ENCODE measurements around the gene CTPS2.

Gene CTPS2

DNA sequence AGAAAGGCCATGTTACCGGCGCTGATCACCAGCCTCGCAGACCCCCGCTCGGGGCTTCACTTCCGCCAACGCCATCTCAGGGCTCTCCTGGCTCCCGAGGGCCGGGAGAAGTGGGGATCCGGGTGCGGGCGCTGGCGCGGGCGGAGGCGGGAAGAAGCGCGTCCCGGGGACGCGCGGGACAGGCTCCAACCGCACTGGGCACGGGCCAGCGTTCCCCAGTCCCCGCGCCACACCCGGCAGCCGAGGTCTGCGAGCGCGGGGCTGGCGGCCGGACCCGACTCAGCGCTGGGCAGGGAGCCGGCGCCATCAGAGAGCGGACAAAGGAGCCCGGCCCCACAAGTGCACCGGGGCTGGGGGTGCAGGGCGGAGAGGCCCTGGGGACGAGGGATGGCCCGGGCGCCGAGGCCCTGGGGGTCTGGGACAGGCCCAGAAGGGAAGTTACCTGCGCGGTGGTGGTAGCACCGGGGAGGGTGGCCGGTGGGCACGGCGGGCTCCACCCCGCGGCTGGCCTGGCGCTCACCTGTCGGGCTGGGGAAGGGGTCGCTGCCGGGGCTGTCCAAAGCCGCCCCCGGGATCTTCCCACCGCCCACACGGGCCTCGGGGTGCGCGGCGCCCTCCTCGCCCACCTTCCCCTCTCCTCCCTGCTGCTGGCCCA, 449 bp downstream of the CTPS2 start:
- DNase-seq: no peak

DNA sequence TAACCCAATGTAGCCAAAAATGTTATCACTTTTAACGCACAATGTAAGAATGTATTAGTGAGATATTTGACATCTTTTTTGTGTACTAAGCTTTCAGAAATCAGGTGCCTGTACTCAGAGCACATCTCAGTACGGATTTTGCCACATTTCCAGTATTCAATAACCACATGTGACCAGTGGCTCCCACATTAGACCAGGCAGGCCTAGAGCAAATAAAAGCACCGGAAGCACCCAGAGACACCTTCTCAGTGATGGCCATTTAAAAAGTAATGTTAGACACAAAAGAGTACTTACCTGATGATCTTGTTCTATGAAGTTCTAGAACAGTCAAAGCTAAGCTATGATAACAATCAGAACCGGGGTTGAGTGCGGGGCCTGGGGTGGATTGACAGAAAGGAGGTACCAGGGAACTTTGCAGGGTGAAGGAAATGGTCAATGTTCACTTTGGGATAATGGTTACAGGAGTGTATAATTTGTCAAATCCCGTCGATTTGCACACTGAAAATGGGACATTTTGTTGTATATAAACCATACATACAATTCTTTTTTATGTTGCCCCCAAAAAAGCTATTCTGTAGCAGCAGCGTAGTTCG, 1.2 kb downstream of the CTPS2 start:
- no peak for DNase-seq

GRCh38 chrX:16708016-16708415, 4.5 kb downstream of the CTPS2 start:
- DNase-seq: no peak

DNA sequence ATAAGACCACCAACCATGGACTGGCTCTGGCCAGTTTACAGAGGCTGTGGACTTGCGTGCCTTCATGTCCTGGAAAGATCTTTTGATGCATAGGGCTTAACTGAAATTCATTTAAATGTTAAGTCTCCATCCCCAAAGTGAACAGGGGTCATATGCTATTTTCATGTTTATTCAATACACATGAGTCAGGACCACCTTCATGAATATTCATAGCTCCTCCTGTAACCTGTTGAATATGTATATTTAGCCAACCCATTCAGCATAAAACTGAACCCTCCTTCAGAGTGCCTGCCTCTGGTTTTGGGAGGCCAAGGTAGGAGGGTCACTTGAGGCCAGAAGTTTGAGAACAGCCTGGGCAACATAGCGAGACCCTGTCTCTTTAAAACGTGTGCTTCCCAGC, 7.1 kb downstream of the CTPS2 start:
- DNase-seq: no peak

DNA sequence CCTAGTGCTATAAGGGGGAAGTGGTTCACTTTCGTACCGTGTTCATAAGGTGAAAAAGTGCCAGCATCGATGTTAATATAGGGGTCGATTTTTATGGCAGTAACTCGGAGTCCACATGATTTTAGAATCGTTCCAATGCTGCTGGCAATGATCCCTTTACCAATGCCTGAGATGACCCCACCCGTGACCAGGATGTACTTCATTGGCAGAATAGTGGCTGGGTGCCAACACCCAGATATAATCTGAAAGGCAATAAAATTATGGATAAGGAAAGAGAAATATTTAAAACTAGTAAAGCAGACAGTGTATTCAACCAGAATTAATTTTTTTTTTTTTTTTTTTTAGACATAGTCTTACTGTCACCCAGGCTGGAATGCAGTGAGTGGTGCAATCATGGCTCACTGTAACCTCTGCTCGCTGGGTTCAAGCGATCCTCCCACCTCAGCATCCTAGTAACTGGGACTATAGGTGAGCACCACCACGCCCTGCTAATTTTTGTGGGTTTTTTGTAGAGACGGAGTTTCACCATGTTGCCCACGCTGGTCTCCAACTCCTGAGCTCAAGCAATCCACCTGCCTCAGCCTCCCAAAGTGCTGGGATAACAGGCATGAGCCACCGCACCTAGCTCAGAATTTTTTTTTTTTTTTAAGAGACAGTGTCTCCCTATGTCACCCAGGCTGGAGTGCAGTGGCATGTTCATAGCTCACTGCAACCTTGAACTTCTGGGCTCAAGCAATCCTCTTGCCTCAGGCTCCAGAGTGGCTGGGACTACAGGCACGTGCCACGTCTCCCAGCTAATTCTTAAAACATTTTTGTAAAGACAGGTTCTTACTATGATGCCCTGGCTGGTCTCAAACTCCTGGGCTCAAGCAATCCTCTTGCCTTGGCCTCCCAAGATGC, 9.5 kb downstream of the CTPS2 start:
- DNase-seq: no peak

GRCh38 chrX:16700734-16701133, 11.7 kb downstream of the CTPS2 start:
- no peak for DNase-seq

- no peak for DNase-seq
Measured at GRCh38 chrX:16699389-16699788, 13.1 kb downstream of the CTPS2 start.

GRCh38 chrX:16696956-16697355, 15.5 kb downstream of the CTPS2 start:
- no peak for DNase-seq

DNA sequence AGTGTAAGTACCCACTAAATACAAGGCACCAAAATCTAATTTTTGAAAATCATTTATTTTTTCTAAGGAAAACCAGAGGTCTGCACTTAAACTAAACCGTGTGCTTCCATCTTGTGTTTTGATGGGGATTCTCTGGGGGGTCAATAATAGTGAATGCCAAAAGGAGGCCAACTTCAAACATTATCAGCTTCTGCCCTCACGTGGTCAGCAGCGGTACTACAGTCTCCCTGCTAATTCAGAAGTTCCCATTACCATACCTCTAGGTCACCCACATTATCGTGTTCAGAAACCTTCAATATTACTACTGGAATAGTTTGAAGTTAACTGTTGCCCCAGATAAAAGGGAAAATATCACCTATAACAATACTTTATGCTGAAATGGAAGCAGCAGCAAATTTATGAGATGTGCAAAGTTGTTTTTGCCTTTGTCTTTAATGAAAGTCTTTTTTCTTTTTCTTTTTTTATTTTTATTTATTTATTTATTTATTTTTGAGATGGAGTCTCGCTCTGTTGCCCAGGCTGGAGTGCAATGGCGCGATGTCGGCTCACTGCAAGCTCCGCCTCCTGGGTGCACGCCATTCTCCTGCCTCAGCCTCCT, 17.3 kb downstream of the CTPS2 start:
- DNase-seq: no peak

DNA sequence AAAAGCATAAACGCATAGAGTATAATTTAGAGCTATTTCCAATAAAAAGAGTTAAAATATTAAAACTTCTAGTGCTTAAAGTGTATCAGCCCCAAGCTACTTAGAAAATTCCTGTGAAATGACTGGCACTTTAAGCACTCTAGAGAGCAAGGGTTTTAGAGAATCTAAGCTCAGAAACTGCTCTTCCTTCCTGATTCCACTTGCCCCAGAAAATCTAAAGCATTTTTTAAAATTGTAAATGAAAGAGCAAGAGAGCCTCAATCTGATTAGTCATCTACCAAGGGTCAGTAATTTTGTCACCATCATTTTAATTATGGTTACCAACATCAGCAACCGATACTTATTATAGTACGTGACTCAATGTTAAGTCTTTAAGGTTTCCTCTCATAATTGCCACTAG, 25.0 kb downstream of the CTPS2 start:
- DNase-seq: no peak

DNA sequence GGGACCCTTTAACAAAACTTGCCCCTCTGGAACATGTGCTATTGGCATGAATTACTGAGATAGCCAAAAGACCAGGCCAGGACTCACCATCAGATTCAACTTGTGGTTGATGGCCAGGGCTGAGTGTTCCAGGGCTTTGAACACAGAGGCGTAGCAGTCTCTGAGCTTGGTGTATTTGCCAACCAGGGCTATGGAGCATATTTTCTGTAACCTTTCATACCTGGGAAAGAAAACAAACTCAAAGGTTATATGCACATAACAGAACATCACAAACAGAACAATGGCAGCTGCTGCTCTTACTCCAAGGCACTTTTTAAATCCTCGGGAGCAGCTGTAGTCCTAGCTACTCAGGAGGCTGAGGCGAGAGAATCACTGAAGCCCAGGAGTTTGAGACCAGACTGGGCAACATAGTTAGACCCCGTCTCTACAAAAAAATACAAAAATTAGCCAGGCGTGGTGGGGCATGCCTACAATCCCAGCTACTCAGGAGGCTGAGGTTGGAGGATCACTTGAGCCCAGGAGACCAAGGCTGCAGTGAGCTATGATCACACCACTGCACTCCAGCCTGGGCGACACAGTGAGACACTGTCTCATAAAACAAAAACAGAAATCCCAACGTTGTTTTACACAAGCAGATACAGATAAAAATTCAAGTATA, 29.3 kb downstream of the CTPS2 start:
- DNase-seq: no peak

- DNase-seq: no peak
Measured at GRCh38 chrX:16678689-16679088, 33.8 kb downstream of the CTPS2 start.

- DNase-seq: no peak
Measured at GRCh38 chrX:16671005-16671404, 41.5 kb downstream of the CTPS2 start.

- no peak for DNase-seq
Measured at GRCh38 chrX:16666541-16666940, 45.9 kb downstream of the CTPS2 start.

DNA sequence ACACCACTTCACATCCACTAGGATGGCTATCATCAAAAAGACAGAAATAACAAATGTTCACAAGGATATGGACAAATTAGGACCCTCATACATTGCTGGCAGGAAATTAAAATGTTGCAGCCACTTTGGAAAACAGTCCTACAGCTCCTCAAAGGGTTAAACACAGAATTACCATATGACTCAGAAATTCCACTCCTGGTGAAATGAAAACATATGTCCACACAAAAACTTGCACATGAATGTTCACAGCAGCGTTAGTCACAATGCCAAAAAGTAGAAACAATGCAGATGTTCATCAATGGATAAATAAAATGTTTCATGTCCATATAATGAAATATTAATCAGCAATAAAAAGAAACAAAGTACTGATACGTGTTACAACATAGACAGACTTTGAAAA, 47.4 kb downstream of the CTPS2 start:
- no peak for DNase-seq

GRCh38 chrX:16664626-16665025, 47.8 kb downstream of the CTPS2 start:
- no peak for DNase-seq

GRCh38 chrX:16664074-16664473, 48.4 kb downstream of the CTPS2 start:
- DNase-seq: no peak

- DNase-seq: no peak
Measured at GRCh38 chrX:16662402-16662801, 50.1 kb downstream of the CTPS2 start.

DNA sequence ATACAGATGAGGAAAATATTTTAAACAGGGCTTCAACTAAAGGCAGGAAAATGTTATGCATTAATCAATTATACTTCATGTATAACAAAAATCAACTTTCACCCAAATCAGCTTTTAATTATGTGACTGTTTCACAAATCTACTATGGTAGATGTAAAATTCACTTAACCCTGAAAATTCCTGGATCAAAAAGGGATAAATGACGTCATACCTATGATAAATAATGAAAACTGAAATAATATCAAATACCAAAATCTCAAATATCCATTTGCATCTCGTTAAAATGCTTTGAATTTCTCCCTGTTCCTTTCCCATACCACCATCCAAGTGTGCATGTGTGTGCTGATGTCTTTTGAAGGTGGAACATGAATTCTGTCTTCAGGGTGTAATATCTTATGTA, 51.0 kb downstream of the CTPS2 start:
- no peak for DNase-seq

DNA sequence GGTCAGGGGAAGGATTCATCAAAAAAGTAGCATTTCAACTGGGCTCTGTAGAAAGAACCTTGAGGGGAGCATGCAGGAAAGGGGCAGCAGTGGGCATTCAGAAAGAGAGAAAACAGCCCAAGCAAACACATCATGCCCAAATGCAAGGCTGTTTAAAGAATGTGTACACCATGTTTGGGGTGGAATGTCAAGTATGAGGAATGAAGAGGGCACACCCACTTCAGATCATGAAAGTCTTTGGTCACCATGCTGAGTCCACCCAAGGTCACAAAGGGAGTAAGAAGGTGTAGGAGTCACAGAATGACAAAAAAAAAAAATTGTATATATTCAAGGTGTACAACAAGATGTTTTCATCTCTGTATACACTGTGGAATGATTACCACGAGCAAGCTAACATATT, 53.1 kb downstream of the CTPS2 start:
- no peak for DNase-seq

DNA sequence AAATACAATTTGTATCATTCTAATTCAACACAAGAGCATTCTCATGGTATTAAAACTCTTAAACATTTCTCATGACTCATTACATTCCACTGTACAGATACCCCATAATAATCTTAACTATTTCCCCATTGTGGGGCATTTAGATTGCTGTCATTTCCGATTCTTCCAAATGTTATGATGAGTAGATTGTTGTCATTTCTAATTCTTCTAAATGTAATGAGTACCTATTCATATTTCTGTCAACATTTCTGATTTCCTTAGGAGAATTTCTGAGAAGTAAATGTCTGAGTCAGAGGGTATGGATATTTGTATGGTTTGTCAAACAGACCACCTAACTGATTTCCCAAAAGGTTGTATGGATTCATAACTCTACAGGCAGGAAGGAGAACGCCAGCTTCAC, 54.2 kb downstream of the CTPS2 start:
- peak; percentile 34 for DNase-seq

DNA sequence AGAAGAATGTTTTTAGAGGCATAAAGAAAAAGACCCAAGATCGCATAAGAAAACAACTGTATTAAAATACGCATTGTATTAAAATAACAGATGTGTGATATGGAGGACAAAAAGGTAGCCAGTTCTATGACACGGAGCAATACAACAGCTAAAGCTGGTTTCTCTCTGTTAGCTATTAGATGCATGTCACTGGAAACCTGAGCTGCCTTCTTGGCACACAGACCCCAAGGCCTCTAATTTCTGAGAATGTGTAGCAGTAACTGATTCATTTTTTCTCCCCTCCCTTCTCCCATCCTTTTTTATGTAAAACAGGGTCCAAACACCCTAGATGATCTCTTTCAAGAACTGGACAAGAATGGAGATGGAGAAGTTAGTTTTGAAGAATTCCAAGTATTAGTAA, 58.4 kb downstream of the CTPS2 start:
- no peak for DNase-seq

GRCh38 chrX:16653424-16653823, 59.0 kb downstream of the CTPS2 start:
- DNase-seq: no peak
